ENCODE measurements around the gene TPGS2. TPM values are rescaled to one million over a fixed set of nuclear protein-coding genes. Genes with fewer than 3 reads are reported as not detected.

Gene TPGS2
- total and polyA plus RNA-seq, 2 of the 13 experiments (the other 11 are each of a cell fraction or from before 2014, with no cell fraction given), result 73.3 to 137 TPM

- no peak for DNase-seq (ENCODE audit: low spot score)
- CTCF ChIA-PET (ENCODE audit: low intra/inter-chr PET ratio, low total read pairs), result no interaction called here
- POLR2A ChIA-PET, result no interaction called here
- no peak overlapping the region for H2AFZ ChIP-seq (ENCODE audit: low read length)
- no peak for TF ChIP-seq THYN1 (CRISPR knock-in tag; IDR thresholded peaks at IDR 0.05; ENCODE audit: borderline replicate concordance, low read depth)
- TF ChIP-seq ZNF30 (CRISPR knock-in tag; IDR thresholded peaks at IDR 0.05), result no peak
- no peak for TF ChIP-seq FLYWCH1 (CRISPR knock-in tag; IDR thresholded peaks at IDR 0.05)
- no peak for TF ChIP-seq ZNF550 (CRISPR knock-in tag; IDR thresholded peaks at IDR 0.05; ENCODE audit: borderline replicate concordance)
- TF ChIP-seq ZNF720 (CRISPR knock-in tag; IDR thresholded peaks at IDR 0.05), result no peak
- no peak for TF ChIP-seq ELF4 (CRISPR knock-in tag; IDR thresholded peaks at IDR 0.05; ENCODE audit: borderline replicate concordance)
- TF ChIP-seq, protein P1, sequence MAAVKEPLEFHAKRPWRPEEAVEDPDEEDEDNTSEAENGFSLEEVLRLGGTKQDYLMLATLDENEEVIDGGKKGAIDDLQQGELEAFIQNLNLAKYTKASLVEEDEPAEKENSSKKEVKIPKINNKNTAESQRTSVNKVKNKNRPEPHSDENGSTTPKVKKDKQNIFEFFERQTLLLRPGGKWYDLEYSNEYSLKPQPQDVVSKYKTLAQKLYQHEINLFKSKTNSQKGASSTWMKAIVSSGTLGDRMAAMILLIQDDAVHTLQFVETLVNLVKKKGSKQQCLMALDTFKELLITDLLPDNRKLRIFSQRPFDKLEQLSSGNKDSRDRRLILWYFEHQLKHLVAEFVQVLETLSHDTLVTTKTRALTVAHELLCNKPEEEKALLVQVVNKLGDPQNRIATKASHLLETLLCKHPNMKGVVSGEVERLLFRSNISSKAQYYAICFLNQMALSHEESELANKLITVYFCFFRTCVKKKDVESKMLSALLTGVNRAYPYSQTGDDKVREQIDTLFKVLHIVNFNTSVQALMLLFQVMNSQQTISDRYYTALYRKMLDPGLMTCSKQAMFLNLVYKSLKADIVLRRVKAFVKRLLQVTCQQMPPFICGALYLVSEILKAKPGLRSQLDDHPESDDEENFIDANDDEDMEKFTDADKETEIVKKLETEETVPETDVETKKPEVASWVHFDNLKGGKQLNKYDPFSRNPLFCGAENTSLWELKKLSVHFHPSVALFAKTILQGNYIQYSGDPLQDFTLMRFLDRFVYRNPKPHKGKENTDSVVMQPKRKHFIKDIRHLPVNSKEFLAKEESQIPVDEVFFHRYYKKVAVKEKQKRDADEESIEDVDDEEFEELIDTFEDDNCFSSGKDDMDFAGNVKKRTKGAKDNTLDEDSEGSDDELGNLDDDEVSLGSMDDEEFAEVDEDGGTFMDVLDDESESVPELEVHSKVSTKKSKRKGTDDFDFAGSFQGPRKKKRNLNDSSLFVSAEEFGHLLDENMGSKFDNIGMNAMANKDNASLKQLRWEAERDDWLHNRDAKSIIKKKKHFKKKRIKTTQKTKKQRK (IDR thresholded peaks at IDR 0.05; ENCODE audit: low read length), result no peak
- no peak for TF ChIP-seq POLR2G (IDR thresholded peaks at IDR 0.05; ENCODE audit: low read depth, low read length)
- no peak for TF ChIP-seq ZNF367 (CRISPR knock-in tag; IDR thresholded peaks at IDR 0.05; ENCODE audit: borderline replicate concordance)
- TF ChIP-seq ZNF234 (CRISPR knock-in tag; conservative IDR thresholded peaks at IDR 0.05), result no peak
- no peak for TF ChIP-seq SRY (CRISPR knock-in tag; IDR thresholded peaks at IDR 0.05)
- TF ChIP-seq, protein P2, sequence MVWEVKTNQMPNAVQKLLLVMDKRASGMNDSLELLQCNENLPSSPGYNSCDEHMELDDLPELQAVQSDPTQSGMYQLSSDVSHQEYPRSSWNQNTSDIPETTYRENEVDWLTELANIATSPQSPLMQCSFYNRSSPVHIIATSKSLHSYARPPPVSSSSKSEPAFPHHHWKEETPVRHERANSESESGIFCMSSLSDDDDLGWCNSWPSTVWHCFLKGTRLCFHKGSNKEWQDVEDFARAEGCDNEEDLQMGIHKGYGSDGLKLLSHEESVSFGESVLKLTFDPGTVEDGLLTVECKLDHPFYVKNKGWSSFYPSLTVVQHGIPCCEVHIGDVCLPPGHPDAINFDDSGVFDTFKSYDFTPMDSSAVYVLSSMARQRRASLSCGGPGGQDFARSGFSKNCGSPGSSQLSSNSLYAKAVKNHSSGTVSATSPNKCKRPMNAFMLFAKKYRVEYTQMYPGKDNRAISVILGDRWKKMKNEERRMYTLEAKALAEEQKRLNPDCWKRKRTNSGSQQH (CRISPR knock-in tag; IDR thresholded peaks at IDR 0.05; ENCODE audit: low read depth), result no peak
- no peak for TF ChIP-seq TIGD3 (CRISPR knock-in tag; IDR thresholded peaks at IDR 0.05; ENCODE audit: borderline replicate concordance)
- TF ChIP-seq NCOA2 (CRISPR knock-in tag; IDR thresholded peaks at IDR 0.05), result no peak
- TF ChIP-seq CTCF (CRISPR knock-in tag; IDR thresholded peaks at IDR 0.05), result no peak
- no peak for TF ChIP-seq ARNT2 (CRISPR knock-in tag; IDR thresholded peaks at IDR 0.05; ENCODE audit: low read depth)
- no peak overlapping the region for H3K9ac ChIP-seq (ENCODE audit: insufficient read depth, low read depth, low read length)
- no peaks in the 10 kb centered on the region for H4K20me1 ChIP-seq (ENCODE audit: insufficient read depth, low read length)
- H3K4me1 ChIP-seq (ENCODE audit: insufficient read depth, low read length), result 0 out of 2 replicates have a peak, but pooled peaks cover 6% of the 10 kb centered on the region
- H3K79me2 ChIP-seq (ENCODE audit: insufficient read depth, low read length), result no peaks in the 10 kb centered on the region
- no peaks in the 10 kb centered on the region for H3K36me3 ChIP-seq (replicated peaks in 1 of 2; ENCODE audit: control insufficient read depth in 1 of 2, insufficient read depth in 2 of 2, low read length in 2 of 2)
- no peak for ATAC-seq
- 65% methylated on average over 2 of the region's 2 CpGs for WGBS (ENCODE audit: low lambda C conversion rate)
- BruUV-seq (replicated peaks), result no TSS peak
- intact Hi-C loops (cut with micrococcal nuclease; ENCODE audit: unreplicated experiment) (no loop called here), in situ Hi-C loops (cut with HindIII; ENCODE audit: extremely low pct_ligation_motif_present, low pct_unique_long_range_greater_than_20kb) (no loop called here)
- H3K27me3 ChIP-seq (ENCODE audit: control insufficient read depth in 1 of 2, insufficient read depth in 2 of 2, low read length in 2 of 2), result no peaks in the 10 kb centered on the region
- no peaks in the 10 kb centered on the region for H3K9me3 ChIP-seq (ENCODE audit: low read length)
- H3K4me3 ChIP-seq (replicated peaks in 1 of 3; ENCODE audit: insufficient read depth in 1 of 3, low read depth in 2 of 3, low read length in 3 of 3), result no peak overlapping the region
- H3K4me2 ChIP-seq (ENCODE audit: low read depth, low read length), result no peak overlapping the region
- no peak for FAIRE-seq
- H3K27ac ChIP-seq (ENCODE audit: extremely low read length, insufficient read depth, low read length), result no peak overlapping the region
These were observed 66.7 kb downstream of the TPGS2 start for GRCh38 chr18:36762074-36762473.
